ENCODE measurements around the gene COQ9.

GRCh38 chr16:57479205-57479975, 32.1 kb downstream of the COQ9 start:
- TF ChIP-seq, protein P1, sequence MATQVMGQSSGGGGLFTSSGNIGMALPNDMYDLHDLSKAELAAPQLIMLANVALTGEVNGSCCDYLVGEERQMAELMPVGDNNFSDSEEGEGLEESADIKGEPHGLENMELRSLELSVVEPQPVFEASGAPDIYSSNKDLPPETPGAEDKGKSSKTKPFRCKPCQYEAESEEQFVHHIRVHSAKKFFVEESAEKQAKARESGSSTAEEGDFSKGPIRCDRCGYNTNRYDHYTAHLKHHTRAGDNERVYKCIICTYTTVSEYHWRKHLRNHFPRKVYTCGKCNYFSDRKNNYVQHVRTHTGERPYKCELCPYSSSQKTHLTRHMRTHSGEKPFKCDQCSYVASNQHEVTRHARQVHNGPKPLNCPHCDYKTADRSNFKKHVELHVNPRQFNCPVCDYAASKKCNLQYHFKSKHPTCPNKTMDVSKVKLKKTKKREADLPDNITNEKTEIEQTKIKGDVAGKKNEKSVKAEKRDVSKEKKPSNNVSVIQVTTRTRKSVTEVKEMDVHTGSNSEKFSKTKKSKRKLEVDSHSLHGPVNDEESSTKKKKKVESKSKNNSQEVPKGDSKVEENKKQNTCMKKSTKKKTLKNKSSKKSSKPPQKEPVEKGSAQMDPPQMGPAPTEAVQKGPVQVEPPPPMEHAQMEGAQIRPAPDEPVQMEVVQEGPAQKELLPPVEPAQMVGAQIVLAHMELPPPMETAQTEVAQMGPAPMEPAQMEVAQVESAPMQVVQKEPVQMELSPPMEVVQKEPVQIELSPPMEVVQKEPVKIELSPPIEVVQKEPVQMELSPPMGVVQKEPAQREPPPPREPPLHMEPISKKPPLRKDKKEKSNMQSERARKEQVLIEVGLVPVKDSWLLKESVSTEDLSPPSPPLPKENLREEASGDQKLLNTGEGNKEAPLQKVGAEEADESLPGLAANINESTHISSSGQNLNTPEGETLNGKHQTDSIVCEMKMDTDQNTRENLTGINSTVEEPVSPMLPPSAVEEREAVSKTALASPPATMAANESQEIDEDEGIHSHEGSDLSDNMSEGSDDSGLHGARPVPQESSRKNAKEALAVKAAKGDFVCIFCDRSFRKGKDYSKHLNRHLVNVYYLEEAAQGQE (tag by site-specific recombination; IDR thresholded peaks at IDR 0.05) = no peak
- TF ChIP-seq ZNF670 (tag by site-specific recombination; IDR thresholded peaks at IDR 0.05; ENCODE audit: low read depth) (no peak), SALL2 (tag by site-specific recombination; IDR thresholded peaks at IDR 0.05; ENCODE audit: borderline replicate concordance) (no peak), ZNF146 (tag by site-specific recombination; IDR thresholded peaks at IDR 0.05) (no peak), PRDM1 (tag by site-specific recombination; IDR thresholded peaks at IDR 0.05) (peak; percentile 96), ELK4 (IDR thresholded peaks at IDR 0.05; ENCODE audit: borderline replicate concordance, low read depth, low read length) (no peak), YY1 (tag by site-specific recombination; IDR thresholded peaks at IDR 0.05) (no peak)
- TF ChIP-seq, protein P2, sequence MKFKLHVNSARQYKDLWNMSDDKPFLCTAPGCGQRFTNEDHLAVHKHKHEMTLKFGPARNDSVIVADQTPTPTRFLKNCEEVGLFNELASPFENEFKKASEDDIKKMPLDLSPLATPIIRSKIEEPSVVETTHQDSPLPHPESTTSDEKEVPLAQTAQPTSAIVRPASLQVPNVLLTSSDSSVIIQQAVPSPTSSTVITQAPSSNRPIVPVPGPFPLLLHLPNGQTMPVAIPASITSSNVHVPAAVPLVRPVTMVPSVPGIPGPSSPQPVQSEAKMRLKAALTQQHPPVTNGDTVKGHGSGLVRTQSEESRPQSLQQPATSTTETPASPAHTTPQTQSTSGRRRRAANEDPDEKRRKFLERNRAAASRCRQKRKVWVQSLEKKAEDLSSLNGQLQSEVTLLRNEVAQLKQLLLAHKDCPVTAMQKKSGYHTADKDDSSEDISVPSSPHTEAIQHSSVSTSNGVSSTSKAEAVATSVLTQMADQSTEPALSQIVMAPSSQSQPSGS (tag by site-specific recombination; IDR thresholded peaks at IDR 0.05; ENCODE audit: low read depth) = no peak
- TF ChIP-seq, protein P3, sequence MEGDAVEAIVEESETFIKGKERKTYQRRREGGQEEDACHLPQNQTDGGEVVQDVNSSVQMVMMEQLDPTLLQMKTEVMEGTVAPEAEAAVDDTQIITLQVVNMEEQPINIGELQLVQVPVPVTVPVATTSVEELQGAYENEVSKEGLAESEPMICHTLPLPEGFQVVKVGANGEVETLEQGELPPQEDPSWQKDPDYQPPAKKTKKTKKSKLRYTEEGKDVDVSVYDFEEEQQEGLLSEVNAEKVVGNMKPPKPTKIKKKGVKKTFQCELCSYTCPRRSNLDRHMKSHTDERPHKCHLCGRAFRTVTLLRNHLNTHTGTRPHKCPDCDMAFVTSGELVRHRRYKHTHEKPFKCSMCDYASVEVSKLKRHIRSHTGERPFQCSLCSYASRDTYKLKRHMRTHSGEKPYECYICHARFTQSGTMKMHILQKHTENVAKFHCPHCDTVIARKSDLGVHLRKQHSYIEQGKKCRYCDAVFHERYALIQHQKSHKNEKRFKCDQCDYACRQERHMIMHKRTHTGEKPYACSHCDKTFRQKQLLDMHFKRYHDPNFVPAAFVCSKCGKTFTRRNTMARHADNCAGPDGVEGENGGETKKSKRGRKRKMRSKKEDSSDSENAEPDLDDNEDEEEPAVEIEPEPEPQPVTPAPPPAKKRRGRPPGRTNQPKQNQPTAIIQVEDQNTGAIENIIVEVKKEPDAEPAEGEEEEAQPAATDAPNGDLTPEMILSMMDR (tag by site-specific recombination; IDR thresholded peaks at IDR 0.05) = no peak
